Stimulated activated CD8-positive, alpha-beta memory T cell treated with anti-CD3 and anti-CD28 coated beads, Interleukin-15, amount 100 ng/mL, for 48 hours (primary cell): ENCODE measurements around the gene WDR45B.
A peak's percentile ranks its signal among the peaks of the same experiment; 100 is the strongest.

Experiments
- DNase-seq, 2 donors: peaks; one replicate each; pipeline ENCODE4 v3.0.0-alpha.2; 2020; ENCODE audit warnings: low read depth in 2 of 2

The WDR45B gene

DNA sequence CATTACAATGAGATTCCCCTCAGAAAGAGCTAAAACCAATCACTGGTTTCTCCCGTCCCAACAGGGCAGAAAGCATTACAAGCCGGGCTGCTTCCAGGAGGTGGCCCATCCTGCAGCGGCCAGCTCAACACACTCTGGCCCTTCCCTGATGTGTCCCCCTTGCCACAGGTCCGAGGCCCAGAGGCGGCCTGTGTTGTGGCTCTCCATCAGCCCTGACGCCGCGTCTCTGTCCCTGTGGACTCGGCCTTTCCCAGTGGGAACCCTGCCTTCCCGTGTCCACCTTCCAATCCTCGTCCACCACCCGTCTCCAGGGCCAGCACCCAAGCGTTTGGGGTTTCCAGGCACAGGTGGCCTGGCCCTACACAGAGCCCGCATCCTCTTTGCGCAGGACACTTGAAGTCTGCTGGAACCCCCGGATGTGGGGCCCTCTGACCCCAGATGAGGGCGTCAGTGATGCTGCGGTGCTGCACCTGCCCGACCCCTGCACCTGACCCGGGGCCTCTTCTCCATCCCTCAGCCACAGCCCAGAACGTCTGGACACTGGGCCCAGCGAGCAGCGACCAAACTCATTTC is 29.2 kb upstream of the WDR45B start:
- no peak for DNase-seq

DNA sequence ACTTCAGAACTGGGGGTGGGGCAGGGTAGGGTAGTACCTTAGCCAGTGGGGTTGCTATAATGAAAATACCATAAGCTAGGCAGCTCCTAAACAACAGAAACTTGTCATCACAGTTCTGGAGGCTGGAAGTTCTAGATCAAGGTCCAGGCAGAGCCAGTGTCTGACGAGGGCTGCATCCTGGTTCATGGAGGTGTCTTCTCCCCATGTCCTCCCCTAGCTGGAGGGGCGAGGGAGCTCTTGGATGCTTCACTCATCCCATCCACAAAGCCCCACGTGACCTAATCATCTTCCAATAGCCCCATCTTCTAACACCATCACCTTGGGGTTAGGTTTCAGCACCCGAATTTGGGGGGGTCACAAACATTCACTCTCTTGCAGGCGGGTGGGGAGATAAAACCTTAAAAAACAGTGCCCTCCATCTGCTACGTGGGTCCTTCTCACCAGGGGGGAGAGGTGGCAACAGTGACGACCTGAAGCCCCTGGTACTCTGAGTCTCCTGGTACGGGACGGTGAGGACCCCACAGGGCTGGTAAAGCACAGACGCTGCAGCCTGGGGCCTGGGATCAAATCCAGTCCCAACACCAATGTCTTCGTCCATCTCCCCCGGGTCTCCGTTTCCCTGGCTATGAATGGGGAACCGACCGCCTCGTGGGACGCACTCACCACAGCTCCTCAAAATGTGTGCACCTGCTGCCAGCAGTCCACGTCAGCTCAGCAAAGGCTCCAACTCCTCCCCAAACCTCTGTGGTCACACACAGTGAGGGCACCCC is 27.4 kb upstream of the WDR45B start:
- no peak for DNase-seq

DNA sequence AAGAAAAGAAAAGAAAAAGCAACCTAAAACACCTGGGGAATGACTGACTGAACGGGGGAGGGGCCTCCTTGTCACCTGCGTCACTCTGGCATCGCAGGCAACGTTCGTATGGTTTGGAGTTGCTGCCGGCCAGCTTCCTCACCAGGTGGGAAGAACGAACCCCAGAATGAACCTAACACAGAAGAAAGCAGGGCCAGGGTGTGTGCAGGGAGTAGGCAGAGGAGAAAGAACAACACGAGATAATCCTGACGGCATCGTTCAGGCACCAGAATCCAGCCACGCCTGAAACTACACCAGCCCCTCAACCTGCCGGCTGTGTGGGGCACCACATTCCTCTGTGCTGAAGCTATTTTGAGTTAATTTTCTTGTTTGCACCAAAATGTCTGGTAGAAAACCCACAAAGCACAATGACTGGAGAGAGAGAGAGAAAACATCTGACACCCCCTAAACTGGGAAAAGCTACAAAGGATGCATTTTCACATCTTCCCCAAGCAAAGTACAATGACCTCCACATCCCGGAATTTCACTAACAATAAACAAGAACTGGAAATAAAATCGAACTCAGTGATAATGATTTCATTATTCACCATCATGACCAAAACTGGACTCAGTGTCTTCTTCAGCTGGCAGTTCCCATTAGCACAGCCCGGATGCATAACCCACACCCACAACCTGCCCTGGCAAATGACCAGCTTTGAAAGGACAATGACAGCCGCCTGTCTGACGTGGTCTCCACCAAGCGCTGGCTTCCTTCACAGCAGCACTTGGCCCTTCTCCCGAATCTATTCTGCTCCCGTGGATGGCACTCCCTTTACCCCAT is 26.6 kb upstream of the WDR45B start:
- no peak for DNase-seq

DNA sequence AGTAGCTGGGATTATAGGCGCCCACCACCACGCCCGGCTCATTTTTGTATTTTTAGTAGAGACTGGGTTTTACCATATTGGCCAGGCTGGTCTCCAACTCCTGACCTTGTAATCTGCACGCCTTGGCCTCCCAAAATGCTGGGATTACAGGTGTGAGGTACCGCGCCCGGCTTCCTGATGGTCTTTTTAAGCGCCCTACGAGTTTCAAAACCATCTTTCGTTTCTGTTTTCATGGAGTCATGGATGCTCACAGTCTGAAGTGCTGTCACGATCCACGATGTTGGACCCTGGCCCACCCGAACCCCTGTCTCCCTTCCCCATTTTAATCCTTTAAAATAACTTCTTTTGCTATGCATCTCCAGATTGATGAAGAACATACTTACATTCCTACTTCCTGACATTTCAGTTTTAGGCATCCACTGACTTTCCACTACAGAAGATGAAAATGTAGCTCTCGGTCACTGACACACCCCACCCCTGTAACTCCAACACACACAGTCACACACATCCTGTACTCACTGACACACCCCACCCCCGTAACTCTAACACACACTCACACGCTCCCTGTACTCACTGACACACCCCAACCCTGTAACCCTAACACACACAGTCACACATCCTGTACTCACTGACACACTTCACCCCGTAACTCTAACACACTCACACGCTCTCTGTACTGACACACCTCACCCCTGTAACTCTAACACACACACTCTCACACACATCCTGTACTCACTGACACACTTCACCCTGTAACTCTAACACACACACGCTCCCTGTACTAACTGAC is 22.6 kb upstream of the WDR45B start:
- DNase-seq: no peak

DNA sequence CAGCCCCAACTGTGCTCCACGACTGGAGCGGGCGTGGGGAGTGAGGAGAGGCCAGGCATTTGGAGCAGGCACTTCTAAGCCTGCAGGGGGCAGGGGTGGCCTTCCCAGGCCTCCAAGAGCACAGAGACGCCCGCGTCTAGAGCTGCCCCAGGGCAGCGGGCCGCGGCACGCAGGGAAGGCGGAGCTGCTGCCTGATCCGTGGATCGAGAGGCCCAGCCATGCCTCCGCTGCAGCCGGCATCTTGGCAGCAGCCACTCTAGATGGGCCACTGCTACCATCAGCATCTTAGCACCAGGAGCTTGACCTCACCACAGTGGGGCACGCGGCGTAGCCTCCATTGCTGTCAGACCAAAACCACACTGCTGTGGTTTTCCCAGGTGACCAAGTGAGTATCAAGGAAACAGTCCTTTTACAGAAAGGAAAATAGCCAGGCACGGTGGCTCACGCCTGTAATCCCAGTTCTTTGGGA is 20.4 kb upstream of the WDR45B start:
- peak; percentile 32 to 35 for DNase-seq

DNA sequence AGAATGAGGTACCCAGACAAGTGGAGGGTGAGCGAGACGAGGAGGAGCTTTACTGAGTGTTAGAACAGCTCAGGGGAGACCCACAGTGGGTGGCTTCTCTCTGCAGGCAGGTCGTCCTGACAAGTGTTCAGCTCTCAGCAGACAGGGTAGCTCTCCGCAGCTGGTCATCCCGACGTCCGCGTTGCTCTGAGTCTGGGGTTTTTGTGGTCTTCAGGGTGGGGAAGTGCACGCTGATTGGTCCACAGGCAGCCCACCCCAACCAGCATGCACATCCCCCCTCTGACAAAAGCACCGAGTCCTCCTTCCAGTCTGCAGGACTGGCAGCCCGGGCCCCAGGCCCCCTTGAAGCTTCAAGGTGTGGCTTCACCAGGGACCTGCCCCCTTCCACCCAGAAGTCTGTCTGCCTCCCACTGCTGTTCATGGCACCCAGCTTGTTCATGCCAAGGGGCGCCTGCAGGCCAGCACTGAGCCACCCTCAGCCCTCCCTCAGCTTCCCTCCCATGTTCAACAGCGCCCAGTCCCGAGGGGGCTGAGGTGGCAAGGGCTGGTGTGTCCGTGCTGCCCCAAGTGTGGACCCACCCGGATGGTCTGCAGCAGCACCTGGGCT is 19.9 kb upstream of the WDR45B start:
- DNase-seq: no peak

DNA sequence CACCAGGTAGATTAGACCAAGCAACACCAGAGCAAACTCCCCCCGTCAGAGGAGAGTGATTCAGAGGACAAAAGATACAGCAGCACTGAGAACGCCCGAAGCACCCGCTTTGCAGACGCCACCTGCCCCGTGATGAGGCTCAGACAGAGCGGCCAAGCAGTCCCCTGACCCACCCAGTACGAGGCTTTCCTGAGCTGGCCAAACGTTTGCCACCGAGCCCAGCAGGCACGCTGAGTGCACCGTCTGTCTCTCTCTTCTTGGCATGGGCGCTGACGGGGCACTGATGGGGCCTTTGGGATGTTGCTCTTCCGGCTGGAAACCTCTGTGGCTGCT is 19.4 kb upstream of the WDR45B start:
- no peak for DNase-seq

DNA sequence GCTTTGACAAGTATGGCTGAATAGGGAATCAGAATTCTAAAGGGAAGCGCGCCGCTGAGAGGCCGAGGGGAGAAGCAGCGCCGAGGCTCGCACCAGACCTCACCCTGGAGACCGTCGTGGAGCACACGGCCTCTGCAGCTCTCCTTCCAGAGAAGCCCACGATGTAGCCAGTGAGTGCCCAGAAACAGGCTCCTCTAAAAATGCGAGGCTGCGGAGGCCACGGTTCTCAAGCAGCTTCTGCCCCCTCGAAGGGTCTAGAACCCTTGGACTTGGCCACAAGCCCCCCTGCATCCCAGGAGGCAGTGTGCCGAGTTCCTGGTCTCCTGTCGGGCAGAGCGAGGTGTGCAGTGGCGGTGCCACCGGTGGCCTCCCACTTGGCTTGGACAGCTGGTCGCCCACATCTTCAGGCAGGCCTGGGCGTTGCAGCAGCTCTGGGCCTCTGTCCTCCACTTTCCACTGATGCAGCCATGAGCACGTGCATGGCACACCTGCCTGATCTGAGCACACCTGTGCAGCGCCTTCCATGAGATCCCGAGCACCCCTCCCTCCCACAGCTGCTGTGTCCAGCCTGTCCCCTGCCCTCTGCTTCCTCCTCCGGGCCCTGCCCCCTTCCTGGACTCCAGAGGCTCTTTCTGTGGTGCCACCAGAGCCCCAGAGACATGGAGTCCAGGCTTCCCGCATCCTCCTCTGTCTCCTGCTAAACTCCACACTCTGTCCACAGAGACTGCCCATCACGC is 18.9 kb upstream of the WDR45B start:
- no peak for DNase-seq

DNA sequence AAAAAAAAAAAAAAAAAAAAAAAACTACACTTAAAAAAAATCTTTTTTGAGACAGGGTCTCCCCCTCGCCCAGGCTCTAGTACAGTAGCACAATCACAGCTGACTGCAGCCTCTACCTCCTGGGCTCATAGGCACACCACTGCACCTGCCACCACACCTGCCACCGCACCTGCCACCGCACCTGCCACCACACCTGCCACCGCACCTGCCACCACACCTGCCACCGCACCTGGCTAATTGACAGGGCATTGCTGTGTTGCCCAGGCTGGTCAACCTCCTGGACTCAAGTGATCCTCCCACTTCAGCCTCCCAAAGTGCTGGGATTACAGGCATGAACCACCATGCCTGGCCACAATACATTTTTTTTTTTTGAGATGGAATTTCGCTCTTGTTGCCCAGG is 17.6 kb upstream of the WDR45B start:
- DNase-seq: no peak

DNA sequence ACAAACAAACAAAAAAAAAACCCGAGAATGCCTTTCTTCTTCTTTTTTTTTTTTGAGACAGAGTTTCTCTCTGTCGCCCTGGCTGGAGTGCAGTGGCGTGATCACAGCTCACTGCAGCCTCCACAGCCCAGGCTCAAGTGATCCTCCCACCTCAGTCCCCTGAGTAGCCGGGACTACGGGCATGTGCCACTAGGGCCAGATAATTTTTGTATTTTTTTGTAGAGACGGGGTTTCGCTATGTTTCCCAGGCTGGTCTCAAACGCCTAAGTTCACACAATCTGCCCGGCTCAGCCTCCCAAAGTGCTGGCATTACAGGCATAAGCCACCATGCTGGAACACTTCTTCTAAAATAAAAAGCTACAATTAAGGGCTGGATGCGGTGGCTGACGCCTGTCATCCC is 17.0 kb upstream of the WDR45B start:
- no peak for DNase-seq

DNA sequence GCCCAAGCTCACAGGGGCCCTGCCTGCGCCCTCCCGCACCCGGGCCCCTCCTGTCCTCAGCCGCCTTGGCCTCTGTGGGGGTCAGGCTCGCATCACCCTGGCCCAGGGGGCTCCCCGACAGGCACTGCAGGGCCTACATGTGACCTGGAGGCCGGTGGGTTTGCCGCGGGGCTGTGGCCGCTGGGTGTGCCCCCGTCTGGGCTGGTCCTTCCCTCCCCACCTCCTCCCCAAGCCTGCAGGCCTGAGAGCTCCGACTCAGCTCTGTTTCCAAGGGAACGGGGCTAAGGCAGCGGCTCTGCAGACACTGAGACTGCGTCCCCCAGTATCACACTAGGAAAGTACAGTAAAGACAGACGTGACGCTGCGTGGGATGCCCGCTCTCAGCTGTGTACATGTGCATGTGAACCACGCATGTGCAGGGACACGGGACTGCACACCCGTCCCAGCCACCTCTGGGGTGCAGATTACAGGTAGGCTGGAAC is 16.5 kb upstream of the WDR45B start:
- no peak for DNase-seq

DNA sequence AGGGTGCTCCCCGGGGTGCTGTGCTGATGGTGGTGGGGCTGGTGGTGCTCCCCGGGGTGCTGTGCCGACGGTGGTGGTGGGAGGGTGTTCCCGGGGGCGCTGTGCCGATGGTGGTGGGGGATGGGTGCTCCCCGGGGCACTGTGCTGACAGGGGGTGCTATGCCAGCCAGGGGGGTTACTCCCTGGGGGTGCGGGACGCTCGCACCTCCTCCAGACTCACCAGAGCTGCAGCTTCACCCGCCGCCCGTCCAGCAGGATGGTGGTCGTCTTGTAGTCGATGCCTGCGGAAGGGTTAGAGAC is 16.0 kb upstream of the WDR45B start:
- DNase-seq: no peak

DNA sequence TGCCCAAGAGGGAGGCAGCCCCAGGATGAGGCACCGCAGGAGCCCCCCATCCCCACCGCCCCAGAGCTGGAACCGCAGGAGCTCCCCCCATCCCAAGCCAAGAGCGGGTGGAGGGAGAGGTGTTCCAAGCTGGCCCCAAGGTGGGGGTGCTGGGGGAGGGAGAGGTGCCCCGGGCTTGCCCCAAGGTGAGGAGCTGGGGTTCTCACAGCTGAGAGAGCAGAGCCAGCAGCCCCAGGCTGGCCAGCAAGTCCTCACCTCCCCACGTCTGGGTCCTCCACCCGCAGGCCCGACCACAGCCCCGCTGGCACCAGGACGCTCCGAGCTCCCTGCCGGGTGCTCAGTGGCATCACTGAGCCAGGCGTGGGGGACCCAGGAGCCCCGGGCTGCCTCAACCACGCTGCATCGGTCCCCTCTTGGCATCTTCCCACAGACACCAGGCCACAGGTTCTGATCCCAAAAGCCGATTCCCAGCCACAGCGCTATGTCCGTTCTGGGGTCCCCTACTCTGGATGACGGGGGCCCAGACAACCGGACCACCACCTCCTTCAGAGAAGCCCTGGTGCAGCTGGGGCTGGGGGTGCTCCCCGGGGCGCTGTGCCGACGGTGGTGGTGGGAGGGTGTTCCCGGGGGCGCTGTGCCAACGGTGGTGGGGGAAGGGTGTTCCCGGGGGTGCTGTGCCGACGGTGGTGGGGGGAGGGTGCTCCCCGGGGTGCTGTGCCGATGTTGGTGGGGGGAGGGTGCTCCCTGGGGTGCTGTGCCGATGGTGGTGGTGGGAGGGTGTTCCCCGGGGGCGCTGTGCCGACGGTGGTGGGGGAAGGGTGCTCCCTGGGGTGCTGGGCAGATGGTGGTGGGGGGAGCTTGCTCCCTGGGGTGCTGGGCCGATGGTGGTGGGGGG is 15.4 kb upstream of the WDR45B start:
- DNase-seq: no peak

DNA sequence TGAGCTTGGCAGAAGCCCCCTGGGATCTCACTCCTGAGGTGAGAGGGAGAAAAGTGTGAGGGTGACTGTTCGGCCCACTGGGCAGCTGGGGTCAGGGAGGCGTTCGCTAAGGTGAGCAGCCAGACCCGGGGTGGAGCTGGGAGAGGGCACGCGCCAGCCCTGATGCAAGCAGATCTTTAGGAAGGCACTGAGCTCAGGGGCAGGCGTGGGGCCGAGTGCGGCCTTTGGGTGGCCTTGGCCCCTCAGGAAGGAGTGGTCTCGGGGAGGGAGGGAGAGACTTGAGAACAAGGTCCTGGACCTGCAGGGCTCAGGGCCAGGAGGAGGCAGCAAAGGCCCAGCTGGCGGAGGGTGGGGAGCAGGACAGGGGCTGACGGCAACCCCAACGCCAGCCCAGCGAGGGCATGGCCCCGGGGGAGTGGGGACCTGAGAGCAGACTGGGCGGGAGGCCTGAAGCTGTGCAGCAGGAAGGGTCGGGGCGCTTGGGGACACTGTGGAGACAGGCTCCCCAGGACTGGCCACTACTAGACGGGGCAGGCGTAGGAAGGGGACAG is 14.5 kb upstream of the WDR45B start:
- no peak for DNase-seq

DNA sequence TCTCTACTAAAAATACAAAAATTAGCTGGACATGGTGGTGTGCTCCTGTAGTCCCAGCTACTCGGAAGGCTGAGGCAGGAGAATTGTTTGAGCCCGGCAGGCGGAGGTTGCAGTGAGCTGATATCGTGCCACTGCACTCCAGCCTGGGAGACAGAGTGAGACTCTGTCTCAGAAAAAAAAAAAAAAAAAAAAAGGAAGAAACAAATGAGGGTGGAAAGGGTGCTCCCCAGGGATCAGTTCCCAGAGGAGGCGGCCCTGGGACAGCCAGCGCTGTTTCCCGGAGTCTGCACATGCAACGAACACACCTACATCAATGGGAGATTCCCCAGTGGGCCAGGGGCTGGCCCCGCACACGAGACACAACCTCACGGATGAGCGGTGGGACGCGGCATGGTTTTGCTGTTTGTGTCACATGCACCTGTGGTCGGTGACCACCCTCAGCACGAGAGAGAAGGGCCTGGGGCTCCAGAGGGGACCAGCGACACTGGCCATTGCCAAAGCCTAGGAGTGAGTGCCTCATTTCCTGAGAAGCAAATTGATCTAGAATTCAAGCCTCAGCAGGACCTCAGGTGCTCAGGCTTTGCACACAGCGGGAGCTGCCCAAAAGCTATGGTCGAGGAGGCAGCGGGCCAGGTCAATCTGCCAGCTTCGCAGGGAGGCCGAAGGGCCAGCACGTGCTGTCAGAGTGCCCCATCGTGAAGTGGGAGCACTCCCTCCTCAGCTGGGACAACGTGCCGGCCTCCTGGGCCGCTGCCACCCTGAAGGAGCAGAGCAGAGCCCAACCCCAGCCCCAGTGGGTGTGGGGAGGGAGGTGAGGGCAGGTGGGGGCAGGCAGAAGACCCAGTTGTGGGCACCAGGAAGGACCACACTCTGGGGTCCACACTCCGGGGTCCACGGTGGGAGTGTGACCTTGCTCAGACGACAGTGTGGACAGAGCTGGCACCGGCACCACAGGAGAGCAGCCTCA is 13.8 kb upstream of the WDR45B start:
- no peak for DNase-seq

DNA sequence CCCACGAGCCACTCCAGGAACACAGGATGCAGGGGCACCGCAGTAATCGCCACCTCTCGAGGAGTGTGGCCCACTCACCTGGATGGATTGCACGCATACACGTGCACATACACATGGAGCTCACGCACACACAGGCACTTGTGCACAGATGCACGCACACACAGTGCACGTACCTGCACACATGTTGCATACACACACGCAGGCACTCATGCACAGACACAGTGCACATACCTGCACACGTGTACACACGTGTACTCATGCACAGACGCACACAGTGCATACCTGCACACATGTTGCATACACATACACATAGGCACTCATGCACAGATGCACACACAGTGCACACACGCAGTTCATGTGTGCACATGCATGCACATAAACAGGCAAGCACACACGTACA is 11.6 kb upstream of the WDR45B start:
- no peak for DNase-seq

DNA sequence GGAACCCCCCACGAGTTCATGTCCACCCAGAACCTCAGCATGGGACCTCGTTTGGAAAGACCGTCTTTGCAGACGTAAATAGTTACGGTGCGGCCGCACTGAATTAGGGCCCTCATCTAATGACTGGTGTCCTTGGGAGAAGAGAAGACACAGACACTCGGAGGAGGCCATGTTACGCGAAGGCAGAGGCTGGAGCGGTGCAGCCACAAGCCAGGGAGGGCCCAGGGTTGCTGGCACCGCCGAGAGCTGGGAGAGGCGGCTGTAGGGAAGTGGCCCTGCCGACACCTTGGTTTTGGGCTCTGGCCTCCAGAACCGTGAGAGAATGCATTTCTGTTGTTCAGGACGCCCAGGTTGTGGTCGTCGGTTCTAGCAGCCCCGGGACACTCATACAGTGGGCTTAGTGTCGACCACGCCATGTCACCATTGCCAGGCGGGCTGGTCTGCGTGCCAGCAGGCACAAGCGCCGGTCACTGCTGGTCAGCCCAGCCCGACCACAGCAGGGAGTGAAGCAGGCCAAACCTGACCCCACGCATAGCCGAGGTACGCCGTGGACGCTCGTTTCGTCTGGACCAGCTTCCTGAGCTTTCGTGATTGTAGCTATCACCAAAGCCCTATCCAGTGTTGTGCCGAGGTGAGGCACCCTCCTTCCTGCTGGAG is 10.7 kb upstream of the WDR45B start:
- DNase-seq: no peak

DNA sequence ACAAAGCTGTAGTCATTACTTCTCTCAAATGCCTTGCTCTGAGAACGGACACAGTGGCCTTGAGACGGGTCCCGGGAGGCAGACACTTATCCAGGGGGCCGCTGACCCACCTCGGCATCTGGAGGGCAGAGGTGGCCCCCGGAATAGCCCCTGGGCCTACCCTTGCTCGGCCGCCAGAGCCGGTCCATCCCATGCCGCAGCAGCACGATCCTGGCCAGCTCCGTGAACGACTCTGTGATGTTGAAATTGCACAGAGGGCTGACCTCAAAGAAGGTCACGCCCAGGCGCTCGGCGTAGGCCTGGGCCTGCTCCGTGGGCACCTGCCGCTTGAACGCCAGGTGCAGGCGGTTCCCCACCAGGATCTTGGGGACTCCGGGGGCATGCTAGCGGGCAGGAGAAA is 10.1 kb upstream of the WDR45B start:
- DNase-seq: no peak
